K562 (cell line): Measurements from ENCODE around the gene DNAAF9. TPM values are rescaled to one million over a fixed set of nuclear protein-coding genes. Genes with fewer than 3 reads are reported as not detected.
A peak's percentile ranks its signal among the peaks of the same experiment; 100 is the strongest.

Experiments
- E2F4 ChIP-seq: sonication (generic); formaldehyde crosslinking; IDR thresholded peaks from 2 replicates; pipeline ENCODE4 v1.8.0; 2022; ENCODE audit warnings: mild to moderate bottlenecking, low read depth, missing genetic modification reagents
- ELF4 ChIP-seq: fragments of 450-650 bp; formaldehyde crosslinking; IDR thresholded peaks from 2 replicates; pipeline ENCODE4 v1.4.0; 2022; ENCODE audit warnings: missing genetic modification characterization
- FOXA3 ChIP-seq, 2 experiments: fragments of 450-650 bp in 1 of 2; sonication (generic) in 1 of 2; formaldehyde crosslinking; IDR thresholded peaks in 1 of 2; conservative IDR thresholded peaks in 1 of 2; 2 replicates each; pipeline versions ENCODE4 v1.4.0 to v1.8.0; 2020 to 2022; ENCODE audit warnings: mild to moderate bottlenecking in 2 of 2, missing genetic modification reagents in 1 of 2
- HDAC6 ChIP-seq: IDR thresholded peaks from 2 replicates; pipeline ENCODE4 v1.6.1; 2012; ENCODE audit warnings: low read depth, mild to moderate bottlenecking, control low read depth, inconsistent platforms, low read length, moderate library complexity
- MBD2 ChIP-seq: sonication (generic); IDR thresholded peaks from 2 replicates; pipeline ENCODE4 v1.6.1; 2016; ENCODE audit warnings: low read depth, borderline replicate concordance
- MECOM ChIP-seq: fragments of 250-450 bp; sonication (Bioruptor Pico); IDR thresholded peaks from 2 replicates; pipeline ENCODE4 v1.8.0; 2022; ENCODE audit warnings: inconsistent platforms
- MTA3 ChIP-seq: fragments of 450-650 bp; formaldehyde crosslinking; IDR thresholded peaks from 2 replicates; pipeline ENCODE4 v1.6.1; 2017; ENCODE audit warnings: mild to moderate bottlenecking, borderline replicate concordance
- MYNN ChIP-seq, 2 experiments: sonication (generic); formaldehyde crosslinking in 1 of 2; IDR thresholded peaks; 2 replicates each; pipeline versions ENCODE4 v1.5.0 to v1.6.1; 2016 to 2020; ENCODE audit warnings: antibody characterized with exemption in 1 of 2, missing genetic modification reagents in 1 of 2
- NEUROD1 ChIP-seq: fragments of 150-350 bp; IDR thresholded peaks from 2 replicates; pipeline ENCODE4 v1.6.1; 2014; ENCODE audit warnings: borderline replicate concordance, low read length, low read depth; ENCODE audit not compliant: partially characterized antibody
- NFE2 ChIP-seq: IDR thresholded peaks from 2 replicates; pipeline ENCODE4 v1.6.1; 2014; ENCODE audit warnings: antibody characterized with exemption, low read depth
- PHB ChIP-seq: fragments of 250-450 bp; sonication (Bioruptor Pico); IDR thresholded peaks from 2 replicates; pipeline ENCODE4 v1.5.0; 2021
- PML ChIP-seq: IDR thresholded peaks from 2 replicates; pipeline ENCODE4 v1.6.1; 2012; ENCODE audit warnings: low read length, inconsistent platforms
- TRIM28 ChIP-seq: fragments of 450-650 bp; IDR thresholded peaks from 2 replicates; pipeline ENCODE4 v1.6.1; 2017
- ZBTB40 ChIP-seq, 2 experiments: fragments of 450-650 bp in 1 of 2; sonication (generic) in 1 of 2; formaldehyde crosslinking in 1 of 2; IDR thresholded peaks; 2 replicates each; pipeline versions ENCODE4 v1.7.1 to v1.9.0; 2016 to 2022; ENCODE audit warnings: inconsistent platforms in 1 of 2, mild to moderate bottlenecking in 1 of 2, missing genetic modification reagents in 1 of 2
- ZNF224 ChIP-seq: sonication (generic); formaldehyde crosslinking; IDR thresholded peaks from 2 replicates; pipeline ENCODE4 v1.8.0; 2022; ENCODE audit warnings: mild to moderate bottlenecking, missing genetic modification reagents
- polyA plus RNA-seq, 8 experiments: library from polyadenylated mRNA; depleted of rRNA in 4 of 8; stranded (reverse) in 5 of 8; unstranded in 3 of 8; fragments of >200 nt; fragmentation: Nextera tagmentation in 2 of 8; fragmentation: Illumina TruSeq in 1 of 8; extraction: Ambion mirVana in 2 of 8; extraction: Trizol in 1 of 8; gene quantifications; 2 replicates each; pipeline versions ENCODE4 v1.2.1 to v1.2.3, GENCODE V29; 2011 to 2014; ENCODE audit warnings: inconsistent platforms in 1 of 8, missing spikeins in 1 of 8
- total RNA-seq, 7 experiments: library from RNA; depleted of rRNA in 6 of 7; stranded (reverse); fragments of >200 nt in 6 of 7; fragmentation: Illumina TruSeq in 2 of 7; extraction: Trizol in 2 of 7; gene quantifications; 2 replicates each; pipeline versions ENCODE4 v1.2.1 to v1.2.3, GENCODE V29; 2011 to 2021; ENCODE audit warnings: low replicate concordance in 1 of 7
- TF ChIP-seq, protein P1 (sequence below): sonication (generic); formaldehyde crosslinking; IDR thresholded peaks from 2 replicates; pipeline ENCODE4 v1.8.0; 2022; ENCODE audit warnings: mild to moderate bottlenecking, missing genetic modification reagents

Gene DNAAF9
- total and polyA plus RNA-seq, 9 of the 15 experiments (the other 6 are each of a cell fraction or from before 2014, with no cell fraction given) = 0.42 to 2.9 (median 1.9) TPM

DNA sequence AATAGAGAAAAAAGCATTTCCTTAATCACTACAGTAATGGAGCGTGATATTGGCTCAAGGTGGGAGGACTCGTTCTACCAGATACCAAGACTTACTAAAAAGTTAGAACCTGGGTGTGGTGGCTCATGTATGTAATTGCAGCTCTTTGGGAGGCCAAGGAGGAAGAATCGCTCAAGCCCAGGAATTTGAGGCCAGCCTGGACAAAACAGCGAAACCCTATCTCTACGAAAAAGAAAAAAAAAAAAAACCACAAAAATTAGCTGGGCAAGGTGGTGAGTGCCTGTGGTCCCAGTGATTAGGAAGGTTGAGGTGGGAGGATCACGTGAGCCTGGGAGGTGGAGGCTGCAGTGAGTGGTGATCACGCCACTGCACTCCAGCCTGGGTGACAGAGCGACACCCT, 39.3 kb upstream of the DNAAF9 start (continued):
- TF ChIP-seq HDAC6 (no peak), MECOM (no peak), MYNN (IDR thresholded peaks at IDR 0.05) (no peak), MYNN (CRISPR knock-in tag; IDR thresholded peaks at IDR 0.05) (no peak), ELF4 (CRISPR knock-in tag) (no peak), NFE2 (no peak), ZBTB40 (IDR thresholded peaks at IDR 0.05) (no peak), ZBTB40 (CRISPR knock-in tag; IDR thresholded peaks at IDR 0.05) (no peak), NEUROD1 (no peak), FOXA3 (CRISPR knock-in tag; conservative IDR thresholded peaks at IDR 0.05 in 1 of 2, IDR thresholded peaks at IDR 0.05 in 1 of 2) (no peak), MTA3 (no peak), PHB (no peak), TRIM28 (no peak), MBD2 (no peak), PML (peak; percentile 63), E2F4 (CRISPR knock-in tag) (no peak), ZNF224 (CRISPR knock-in tag) (no peak; the same call in 1 of the 2 replicates)
- TF ChIP-seq, protein P1, sequence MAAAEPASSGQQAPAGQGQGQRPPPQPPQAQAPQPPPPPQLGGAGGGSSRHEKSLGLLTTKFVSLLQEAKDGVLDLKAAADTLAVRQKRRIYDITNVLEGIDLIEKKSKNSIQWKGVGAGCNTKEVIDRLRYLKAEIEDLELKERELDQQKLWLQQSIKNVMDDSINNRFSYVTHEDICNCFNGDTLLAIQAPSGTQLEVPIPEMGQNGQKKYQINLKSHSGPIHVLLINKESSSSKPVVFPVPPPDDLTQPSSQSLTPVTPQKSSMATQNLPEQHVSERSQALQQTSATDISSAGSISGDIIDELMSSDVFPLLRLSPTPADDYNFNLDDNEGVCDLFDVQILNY = no peak
